ENCODE measurements around the gene PRRG1.
"Not testable (repeated sequence)": the region's sequence is repeated elsewhere in the genome, so short reads cannot be mapped to it uniquely, and the experiment has no call there.

The PRRG1 gene

GRCh38 chrX:37474478-37474877 is 125.3 kb downstream of the PRRG1 start:
- DNase-seq, result no peak

GRCh38 chrX:37476571-37477170 is 127.5 kb downstream of the PRRG1 start:
- no peak for DNase-seq

- not testable (repeated sequence) for DNase-seq
Observed at GRCh38 chrX:37484335-37484734, 135.2 kb downstream of the PRRG1 start.

- DNase-seq, result no peak
Observed at GRCh38 chrX:37485429-37485828, 136.3 kb downstream of the PRRG1 start.

GRCh38 chrX:37487271-37487670 is 138.1 kb downstream of the PRRG1 start:
- no peak for DNase-seq

- DNase-seq, result no peak
Observed at GRCh38 chrX:37488323-37488722, 139.2 kb downstream of the PRRG1 start.

GRCh38 chrX:37491686-37492085 is 142.5 kb downstream of the PRRG1 start:
- DNase-seq, result no peak

GRCh38 chrX:37495760-37496159 is 146.6 kb downstream of the PRRG1 start:
- not testable (repeated sequence) for DNase-seq

GRCh38 chrX:37497126-37497525 is 148.0 kb downstream of the PRRG1 start:
- not testable (repeated sequence) for DNase-seq

- DNase-seq, result not testable (repeated sequence)
Observed at GRCh38 chrX:37498323-37498722, 149.2 kb downstream of the PRRG1 start.

- not testable (repeated sequence) for DNase-seq
Observed at GRCh38 chrX:37499649-37500048, 150.5 kb downstream of the PRRG1 start.

GRCh38 chrX:37504991-37505390 is 155.8 kb downstream of the PRRG1 start:
- no peak for DNase-seq
